Mammary epithelial cell (primary cell): ENCODE data around the gene SLC25A22.

Experiments used
- EZH2 ChIP-seq: IDR thresholded peaks from 2 replicates; pipeline ENCODE4 v1.6.1; 2012; ENCODE audit warnings: low read length, inconsistent platforms, borderline replicate concordance
- TF ChIP-seq, protein P1 (sequence below), 2 donors: IDR thresholded peaks in 1 of 2; conservative IDR thresholded peaks in 1 of 2; 2 replicates each; pipeline ENCODE4 v1.5.1; 2011 to 2012; ENCODE audit warnings: inconsistent platforms in 2 of 2, low read length in 2 of 2, mild to moderate bottlenecking in 2 of 2, control low read depth in 1 of 2, low read depth in 1 of 2; ENCODE audit not compliant: insufficient read depth in 1 of 2; ENCODE audit errors: extremely low read depth in 1 of 2

- TF ChIP-seq, protein P1, sequence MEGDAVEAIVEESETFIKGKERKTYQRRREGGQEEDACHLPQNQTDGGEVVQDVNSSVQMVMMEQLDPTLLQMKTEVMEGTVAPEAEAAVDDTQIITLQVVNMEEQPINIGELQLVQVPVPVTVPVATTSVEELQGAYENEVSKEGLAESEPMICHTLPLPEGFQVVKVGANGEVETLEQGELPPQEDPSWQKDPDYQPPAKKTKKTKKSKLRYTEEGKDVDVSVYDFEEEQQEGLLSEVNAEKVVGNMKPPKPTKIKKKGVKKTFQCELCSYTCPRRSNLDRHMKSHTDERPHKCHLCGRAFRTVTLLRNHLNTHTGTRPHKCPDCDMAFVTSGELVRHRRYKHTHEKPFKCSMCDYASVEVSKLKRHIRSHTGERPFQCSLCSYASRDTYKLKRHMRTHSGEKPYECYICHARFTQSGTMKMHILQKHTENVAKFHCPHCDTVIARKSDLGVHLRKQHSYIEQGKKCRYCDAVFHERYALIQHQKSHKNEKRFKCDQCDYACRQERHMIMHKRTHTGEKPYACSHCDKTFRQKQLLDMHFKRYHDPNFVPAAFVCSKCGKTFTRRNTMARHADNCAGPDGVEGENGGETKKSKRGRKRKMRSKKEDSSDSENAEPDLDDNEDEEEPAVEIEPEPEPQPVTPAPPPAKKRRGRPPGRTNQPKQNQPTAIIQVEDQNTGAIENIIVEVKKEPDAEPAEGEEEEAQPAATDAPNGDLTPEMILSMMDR (conservative IDR thresholded peaks at IDR 0.05 in 1 of 2, IDR thresholded peaks at IDR 0.05 in 1 of 2; ENCODE audit: extremely low read depth in 1 of 2, insufficient read depth in 1 of 2, low read depth in 1 of 2, low read length in 2 of 2), result no peak
- TF ChIP-seq EZH2, result no peak
Measured at GRCh38 chr11:843818-844692, 46.0 kb upstream of the SLC25A22 start.
